SJSA1 (cell line): ENCODE measurements around the gene PLEKHA5. TPM values are rescaled to one million over a fixed set of nuclear protein-coding genes. Genes with fewer than 3 reads are reported as not detected.
"Not testable (repeated sequence)": the region's sequence is repeated elsewhere in the genome, so short reads cannot be mapped to it uniquely, and the experiment has no call there.

Source experiments
- DNase-seq, 2 experiments: peaks; one replicate each; pipeline ENCODE4 v3.0.0-alpha.2; 2015 to 2020; ENCODE audit warnings: low spot score in 2 of 2, low read depth in 1 of 2
- H3K27ac ChIP-seq: fragments of 250-450 bp; sonication (Bioruptor Pico); 2 replicates; pipeline ENCODE4 v1.5.1; 2020; ENCODE audit warnings: mild to moderate bottlenecking, moderate library complexity
- H3K27me3 ChIP-seq: fragments of 250-450 bp; sonication (Bioruptor Pico); replicated peaks from 2 replicates; pipeline ENCODE4 v1.5.1; 2020; ENCODE audit warnings: mild to moderate bottlenecking, moderate library complexity
- H3K36me3 ChIP-seq: fragments of 250-450 bp; sonication (Bioruptor Pico); 2 replicates; pipeline ENCODE4 v1.5.1; 2020; ENCODE audit warnings: mild to moderate bottlenecking
- H3K4me1 ChIP-seq: fragments of 250-450 bp; sonication (Bioruptor Pico); replicated peaks from 2 replicates; pipeline ENCODE4 v1.6.1; 2021; ENCODE audit warnings: mild to moderate bottlenecking
- H3K4me3 ChIP-seq: fragments of 250-450 bp; sonication (Bioruptor Pico); 2 replicates; pipeline ENCODE4 v1.5.1; 2020; ENCODE audit warnings: mild to moderate bottlenecking
- H3K9me3 ChIP-seq: fragments of 250-450 bp; sonication (Bioruptor Pico); replicated peaks from 2 replicates; pipeline ENCODE4 v1.5.1; 2020; ENCODE audit warnings: mild to moderate bottlenecking
- total RNA-seq: library from RNA; depleted of rRNA; stranded (reverse); fragments of >200 nt; shearing (Covaris generic); gene quantifications from 2 replicates; pipeline ENCODE4 v1.2.3, GENCODE V29; 2014

The PLEKHA5 gene
- total RNA-seq, 1 experiment from 2014 or later, result 21.1 TPM

GRCh38 chr12:19223695-19224094 is 94.2 kb downstream of the PLEKHA5 start:
- no peaks in the 10 kb centered on the region for H3K27me3 ChIP-seq
- no peaks in the 10 kb centered on the region for H3K4me1 ChIP-seq
- DNase-seq, result no peak
- no peaks in the 10 kb centered on the region for H3K36me3 ChIP-seq
- H3K9me3 ChIP-seq, result no peaks in the 10 kb centered on the region
- no peak overlapping the region for H3K27ac ChIP-seq
- no peak overlapping the region for H3K4me3 ChIP-seq

GRCh38 chr12:19224746-19225145 is 95.2 kb downstream of the PLEKHA5 start:
- DNase-seq, result no peak
- no peaks in the 10 kb centered on the region for H3K36me3 ChIP-seq
- no peak overlapping the region for H3K27ac ChIP-seq
- H3K9me3 ChIP-seq, result no peaks in the 10 kb centered on the region
- H3K27me3 ChIP-seq, result no peaks in the 10 kb centered on the region
- H3K4me3 ChIP-seq, result no peak overlapping the region
- no peaks in the 10 kb centered on the region for H3K4me1 ChIP-seq

GRCh38 chr12:19227190-19227879 is 97.8 kb downstream of the PLEKHA5 start:
- Histone ChIP-seq H3K36me3 (no peaks in the 10 kb centered on the region; the same call in 1 of the 2 replicates), H3K27me3 (no peaks in the 10 kb centered on the region), H3K4me1 (no peaks in the 10 kb centered on the region), H3K4me3 (no peak overlapping the region), H3K27ac (no peak overlapping the region), H3K9me3 (no peaks in the 10 kb centered on the region)
- DNase-seq, result no peak

- no peak for DNase-seq
- Histone ChIP-seq H3K4me1 (no peaks in the 10 kb centered on the region), H3K36me3 (no peaks in the 10 kb centered on the region; the same call in 1 of the 2 replicates), H3K9me3 (no peaks in the 10 kb centered on the region), H3K27ac (no peak overlapping the region), H3K27me3 (no peaks in the 10 kb centered on the region), H3K4me3 (no peak overlapping the region)
Observed at GRCh38 chr12:19227880-19228210, 98.3 kb downstream of the PLEKHA5 start.

- not testable (repeated sequence) for DNase-seq, H3K9me3 ChIP-seq, H3K4me3 ChIP-seq, H3K4me1 ChIP-seq, H3K27me3 ChIP-seq, H3K36me3 ChIP-seq, H3K27ac ChIP-seq
Observed at GRCh38 chr12:19229021-19229420, 99.5 kb downstream of the PLEKHA5 start.

- no peaks in the 10 kb centered on the region for H3K9me3 ChIP-seq
- no peak overlapping the region for H3K27ac ChIP-seq
- no peaks in the 10 kb centered on the region for H3K27me3 ChIP-seq
- DNase-seq, result no peak
- H3K4me1 ChIP-seq, result peaks cover 11% of the 10 kb centered on the region
- no peaks in the 10 kb centered on the region; the same call in 1 of the 2 replicates for H3K36me3 ChIP-seq
- H3K4me3 ChIP-seq, result no peak overlapping the region
Observed at GRCh38 chr12:19230299-19230866, 100.8 kb downstream of the PLEKHA5 start.

GRCh38 chr12:19230896-19231295 is 101.4 kb downstream of the PLEKHA5 start:
- Histone ChIP-seq H3K9me3 (no peaks in the 10 kb centered on the region), H3K4me3 (no peak overlapping the region), H3K36me3 (no peaks in the 10 kb centered on the region; the same call in 1 of the 2 replicates), H3K4me1 (peaks cover 13% of the 10 kb centered on the region), H3K27me3 (no peaks in the 10 kb centered on the region), H3K27ac (no peak overlapping the region)
- no peak for DNase-seq

GRCh38 chr12:19234171-19234704 is 104.7 kb downstream of the PLEKHA5 start:
- H3K27ac ChIP-seq, result no peak overlapping the region
- peaks cover 17% of the 10 kb centered on the region for H3K4me1 ChIP-seq
- H3K36me3 ChIP-seq, result no peaks in the 10 kb centered on the region; the same call in 1 of the 2 replicates
- H3K9me3 ChIP-seq, result no peaks in the 10 kb centered on the region
- H3K27me3 ChIP-seq, result no peaks in the 10 kb centered on the region
- no peak overlapping the region for H3K4me3 ChIP-seq
- no peak for DNase-seq

- Histone ChIP-seq H3K4me3 (no peak overlapping the region), H3K36me3 (no peaks in the 10 kb centered on the region; the same call in 1 of the 2 replicates), H3K9me3 (no peaks in the 10 kb centered on the region), H3K27ac (no peak overlapping the region), H3K27me3 (no peaks in the 10 kb centered on the region), H3K4me1 (peaks cover 22% of the 10 kb centered on the region)
- no peak for DNase-seq
Observed at GRCh38 chr12:19234981-19235871, 105.7 kb downstream of the PLEKHA5 start.

GRCh38 chr12:19236656-19237055 is 107.1 kb downstream of the PLEKHA5 start:
- H3K4me3 ChIP-seq, result no peak overlapping the region
- H3K27ac ChIP-seq, result no peak overlapping the region
- no peak for DNase-seq

GRCh38 chr12:19238540-19238939 is 109.0 kb downstream of the PLEKHA5 start:
- no peak for DNase-seq
- Histone ChIP-seq H3K27me3 (no peaks in the 10 kb centered on the region), H3K36me3 (no peaks in the 10 kb centered on the region), H3K4me1 (peaks cover 22% of the 10 kb centered on the region), H3K9me3 (no peaks in the 10 kb centered on the region), H3K27ac (no peak overlapping the region), H3K4me3 (no peak overlapping the region)

More at GRCh38 chr12:19236656-19237055, 107.1 kb downstream of the PLEKHA5 start:
- no peaks in the 10 kb centered on the region for H3K36me3 ChIP-seq
- H3K9me3 ChIP-seq, result no peaks in the 10 kb centered on the region
- H3K27me3 ChIP-seq, result no peaks in the 10 kb centered on the region
- peaks cover 22% of the 10 kb centered on the region for H3K4me1 ChIP-seq

GRCh38 chr12:19239102-19239501 is 109.6 kb downstream of the PLEKHA5 start:
- no peak for DNase-seq
- Histone ChIP-seq H3K4me1 (peaks cover 20% of the 10 kb centered on the region), H3K9me3 (no peaks in the 10 kb centered on the region), H3K36me3 (no peaks in the 10 kb centered on the region), H3K4me3 (no peak overlapping the region), H3K27me3 (no peaks in the 10 kb centered on the region), H3K27ac (no peak overlapping the region)

- peaks cover 15% of the 10 kb centered on the region for H3K4me1 ChIP-seq
- H3K27ac ChIP-seq, result no peak overlapping the region
- DNase-seq, result peak in 1 of 2 experiments; percentile 15
- no peaks in the 10 kb centered on the region for H3K9me3 ChIP-seq
- no peaks in the 10 kb centered on the region for H3K27me3 ChIP-seq
- no peaks in the 10 kb centered on the region for H3K36me3 ChIP-seq
- H3K4me3 ChIP-seq, result no peak overlapping the region
Observed at GRCh38 chr12:19239616-19240234, 110.2 kb downstream of the PLEKHA5 start.
